TTC549 (cell line): ENCODE data around the gene DEGS2.
"Not testable (repeated sequence)": the region's sequence is repeated elsewhere in the genome, so short reads cannot be mapped to it uniquely, and the experiment has no call there.

Experiments used
- FAIRE-seq: peaks from 2 replicates; lab custom pipeline; 2012; peaks lifted over from hg19 to GRCh38; lab: Jason Lieb, UNC

DEGS2 gene

DNA sequence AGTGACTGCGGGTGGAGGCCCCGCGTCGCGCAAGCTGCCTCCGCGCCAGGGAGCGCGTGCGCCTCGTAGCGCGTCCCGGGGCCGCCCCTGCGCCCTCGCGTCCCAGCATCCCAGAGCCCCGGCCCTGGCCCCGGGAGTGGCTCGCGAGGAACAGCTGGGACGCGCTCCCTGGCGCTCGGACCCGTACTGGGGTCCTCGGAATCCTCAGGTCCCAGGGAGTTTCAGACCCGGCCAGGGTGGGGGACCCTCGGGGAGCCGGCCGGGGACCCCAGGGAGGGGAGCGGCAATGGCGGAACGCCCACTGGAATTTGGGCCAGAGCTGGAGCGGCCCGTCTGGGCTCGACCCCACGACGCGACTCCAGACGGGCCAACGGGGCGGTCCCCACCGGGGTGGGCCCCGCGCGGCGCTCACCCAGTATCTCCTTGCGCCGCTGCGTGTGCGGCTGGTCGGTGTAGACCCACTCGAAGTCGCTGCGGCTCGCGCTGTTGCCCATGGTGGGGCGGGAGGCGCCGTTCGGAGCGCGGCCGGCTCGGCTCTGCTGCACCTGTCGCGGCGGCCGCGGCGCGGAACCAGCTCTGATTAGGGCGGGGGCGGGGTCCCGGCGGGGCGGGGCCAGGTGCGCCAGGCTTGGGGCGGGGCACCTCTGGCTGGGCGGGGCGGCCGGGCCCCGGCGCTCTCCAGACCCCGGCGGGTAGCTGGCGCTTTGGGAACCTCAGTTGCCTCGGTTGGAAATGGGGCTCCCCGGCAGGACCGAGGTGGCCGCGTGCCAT, at the start of gene DEGS2:
Gene DEGS2 (minus strand): TSS at position 552 of the 771 bp plus-strand sequence. CDS start 58 bp downstream, at position 494.
- no peak for FAIRE-seq

DNA sequence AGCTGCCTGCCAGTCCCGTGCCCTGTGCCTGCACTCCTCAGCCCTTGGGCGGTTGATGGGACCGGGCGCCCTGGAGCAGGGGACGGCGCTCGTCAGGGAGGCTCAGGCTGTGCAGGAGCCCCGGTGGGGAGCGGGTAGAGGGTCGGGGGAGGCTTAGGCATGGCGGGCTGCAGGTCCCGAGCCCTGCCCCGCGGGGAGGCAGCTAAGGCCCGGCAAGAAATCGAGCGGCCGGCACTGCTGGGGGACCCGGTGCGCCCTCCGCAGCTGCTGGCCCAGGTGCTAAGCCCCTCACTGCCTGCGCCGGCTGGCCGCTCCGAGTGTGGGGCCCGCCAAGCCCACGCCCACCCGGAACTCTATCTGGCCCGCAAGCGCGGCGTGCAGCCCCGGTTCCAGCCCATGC, 48.7 kb upstream of the DEGS2 start:
- FAIRE-seq, result not testable (repeated sequence)

DNA sequence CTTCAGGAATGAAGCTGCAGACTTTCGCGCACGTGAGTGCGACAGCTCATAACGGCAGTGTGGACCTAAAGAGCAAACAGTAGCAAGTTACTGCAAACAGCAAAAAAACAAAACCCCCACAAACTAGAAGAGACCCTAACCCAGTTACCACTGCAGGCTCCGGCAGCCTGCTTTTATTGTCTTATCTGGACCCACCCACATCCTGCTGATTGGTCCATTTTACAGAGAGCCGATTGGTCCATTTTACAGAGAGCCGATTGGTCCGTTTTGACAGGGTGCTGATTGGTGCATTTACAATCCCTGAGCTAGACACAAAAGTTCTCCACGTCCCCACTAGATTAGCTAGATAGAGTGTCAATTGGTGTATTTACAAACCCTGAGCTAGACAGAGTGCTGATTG, 48.1 kb upstream of the DEGS2 start:
- not testable (repeated sequence) for FAIRE-seq

DNA sequence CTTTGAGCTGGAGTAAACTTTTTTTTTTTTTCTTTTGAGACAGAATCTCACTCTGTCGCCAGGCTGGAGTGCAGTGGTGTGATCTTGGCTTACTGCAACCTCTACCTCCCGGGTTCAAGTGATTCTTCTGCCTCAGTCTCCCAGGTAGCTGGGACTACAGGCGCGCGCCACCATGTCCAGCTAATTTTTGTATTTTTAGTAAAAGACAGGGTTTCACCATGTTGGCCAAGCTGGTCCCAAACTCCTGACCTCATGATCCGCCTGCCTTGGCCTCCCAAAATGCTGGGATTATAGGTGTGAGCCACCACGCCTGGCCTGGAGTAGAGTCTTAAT, 45.4 kb upstream of the DEGS2 start:
- not testable (repeated sequence) for FAIRE-seq

DNA sequence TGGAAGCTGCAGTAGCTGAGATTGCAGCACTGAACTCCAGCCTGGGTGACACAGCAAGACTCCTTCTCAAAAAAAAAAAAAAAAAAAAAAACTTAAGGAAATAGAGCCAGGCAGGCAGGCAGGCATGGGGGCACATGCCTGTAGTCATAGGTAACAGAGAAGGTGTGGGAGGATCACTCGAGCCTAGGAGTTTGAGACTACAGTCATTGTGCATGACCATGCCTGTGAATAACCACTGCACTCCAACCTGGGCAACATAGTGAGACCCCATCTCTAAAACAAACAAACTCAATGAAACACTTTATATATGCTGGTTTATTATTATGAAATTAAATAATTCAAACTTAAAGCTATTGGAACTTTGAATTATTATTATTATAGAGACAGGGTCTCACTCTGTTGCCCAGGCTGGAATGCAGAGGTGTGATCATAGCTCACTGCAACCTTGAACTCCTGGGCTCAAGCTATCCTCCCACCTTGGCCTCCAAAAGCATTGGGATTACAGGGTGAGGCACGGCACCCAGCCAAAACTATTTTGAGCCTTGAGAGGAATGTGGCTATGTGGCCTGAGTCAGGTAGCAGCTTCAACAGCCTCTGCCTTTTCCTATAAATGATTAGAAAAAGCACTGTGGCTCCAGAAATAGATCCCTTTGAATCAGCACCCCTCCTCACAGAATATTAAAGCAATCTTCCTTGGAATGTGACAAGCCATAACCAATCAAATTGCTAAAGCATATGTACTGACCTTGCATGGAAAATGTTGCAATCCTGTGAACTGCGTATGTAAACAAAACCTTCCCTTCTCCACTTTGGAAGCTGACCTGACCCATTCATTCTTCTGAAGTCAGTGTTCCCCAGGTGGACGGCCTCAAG, 44.8 kb upstream of the DEGS2 start:
- no peak for FAIRE-seq

DNA sequence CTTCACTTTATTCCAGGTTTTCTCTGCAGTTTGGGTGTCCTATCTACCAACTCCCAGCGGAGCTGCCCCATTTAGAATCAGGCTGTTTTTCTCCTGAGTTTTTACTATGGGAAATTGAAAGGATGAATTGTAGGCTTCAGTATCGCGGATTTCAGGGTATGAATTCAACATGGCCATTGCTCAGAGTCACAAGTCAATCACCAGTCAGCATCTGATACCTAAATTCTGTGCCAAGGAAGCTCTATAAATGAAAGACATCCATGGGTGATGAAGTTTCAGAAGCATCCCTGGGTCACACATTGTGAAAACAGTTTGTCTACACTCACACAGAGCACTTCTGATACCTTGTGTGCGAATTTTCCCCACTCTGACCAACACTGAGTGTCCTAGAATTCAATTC, 43.7 kb upstream of the DEGS2 start:
- no peak for FAIRE-seq

DNA sequence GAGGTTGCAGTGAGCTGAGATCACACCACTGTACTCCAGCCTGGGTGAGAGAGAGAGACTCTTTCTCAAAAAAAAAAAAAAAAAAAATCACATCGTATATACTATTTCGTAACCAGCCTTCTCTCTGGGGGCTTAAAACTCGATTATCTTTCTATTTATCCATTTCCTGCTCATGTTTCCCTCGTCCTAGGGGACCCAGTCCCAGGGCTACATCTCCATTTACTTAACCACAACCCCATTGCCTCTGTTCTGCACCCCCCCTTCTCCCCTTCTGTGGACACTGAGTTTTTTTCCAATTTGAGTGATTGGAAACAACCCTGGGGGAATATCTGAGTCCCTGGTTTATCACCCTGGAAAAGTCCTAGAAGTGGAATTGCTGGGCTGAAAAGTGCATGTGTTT, 43.3 kb upstream of the DEGS2 start:
- no peak for FAIRE-seq

DNA sequence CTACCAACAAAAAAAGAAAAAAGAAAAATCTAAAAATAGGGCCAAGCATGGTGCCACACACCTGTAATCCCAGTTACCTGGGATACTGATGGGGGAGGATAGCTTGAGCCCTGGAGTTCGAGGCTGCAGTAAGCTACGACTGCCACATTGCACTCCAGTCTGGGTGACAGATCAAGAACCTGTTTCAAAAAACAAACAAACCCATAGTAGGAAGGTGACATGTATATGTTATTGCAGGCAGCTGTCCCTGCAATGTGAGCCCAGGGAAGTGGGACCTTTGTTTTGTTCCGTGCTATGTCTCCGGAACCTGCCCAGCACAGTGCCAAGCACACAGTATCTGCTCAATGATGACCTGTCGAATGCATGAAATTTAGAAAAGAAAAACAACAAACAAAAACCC, 42.3 kb upstream of the DEGS2 start:
- no peak for FAIRE-seq

DNA sequence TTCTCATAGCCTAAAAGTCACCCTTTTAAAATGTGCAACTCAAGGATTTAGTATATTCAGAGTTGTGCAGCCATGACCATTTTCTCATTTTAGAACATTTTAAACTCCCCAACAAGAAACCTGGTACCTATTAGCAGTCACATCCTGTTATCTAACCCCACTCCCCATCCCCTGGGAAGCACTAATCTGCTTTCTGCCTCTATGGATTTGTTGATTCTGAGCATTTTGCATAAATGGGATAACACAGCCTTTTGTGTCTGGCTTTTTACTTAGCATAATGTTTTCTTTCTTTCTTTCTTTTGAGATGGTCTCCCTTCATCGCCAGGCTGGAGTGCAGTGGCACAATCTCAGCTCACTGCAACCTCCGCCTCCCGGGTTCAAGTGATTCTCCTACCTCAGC, 40.9 kb upstream of the DEGS2 start:
- no peak for FAIRE-seq

DNA sequence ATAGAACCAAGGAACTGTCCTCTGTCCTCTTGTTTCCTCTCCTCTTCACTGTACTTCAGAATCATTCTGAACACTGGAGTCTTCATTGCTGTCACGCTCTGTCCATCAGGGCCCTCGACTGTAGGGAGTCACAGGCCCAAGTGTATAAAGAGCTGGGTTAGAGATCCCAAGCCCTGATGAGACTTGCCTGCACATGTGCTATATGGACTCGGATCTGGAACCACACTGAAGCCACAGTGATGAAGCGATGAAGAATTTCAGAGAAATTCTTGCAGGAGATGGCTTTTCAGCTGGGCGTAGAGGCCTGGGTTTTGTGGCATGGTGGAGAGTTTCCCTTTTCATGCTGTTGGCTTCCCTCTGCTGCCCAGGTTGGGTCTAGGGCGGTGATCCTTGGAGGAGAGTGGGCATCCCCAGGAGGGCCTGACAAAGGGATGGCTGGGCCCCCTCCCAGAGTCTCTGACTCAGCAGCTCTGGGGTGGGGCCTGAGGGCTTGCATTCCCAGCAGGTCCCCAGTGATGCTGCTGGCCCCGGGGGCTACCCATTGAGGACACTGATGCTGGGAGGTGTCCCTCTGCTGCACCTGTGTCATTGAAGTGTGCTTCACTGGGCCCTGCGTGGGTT, 39.9 kb upstream of the DEGS2 start:
- no peak for FAIRE-seq

DNA sequence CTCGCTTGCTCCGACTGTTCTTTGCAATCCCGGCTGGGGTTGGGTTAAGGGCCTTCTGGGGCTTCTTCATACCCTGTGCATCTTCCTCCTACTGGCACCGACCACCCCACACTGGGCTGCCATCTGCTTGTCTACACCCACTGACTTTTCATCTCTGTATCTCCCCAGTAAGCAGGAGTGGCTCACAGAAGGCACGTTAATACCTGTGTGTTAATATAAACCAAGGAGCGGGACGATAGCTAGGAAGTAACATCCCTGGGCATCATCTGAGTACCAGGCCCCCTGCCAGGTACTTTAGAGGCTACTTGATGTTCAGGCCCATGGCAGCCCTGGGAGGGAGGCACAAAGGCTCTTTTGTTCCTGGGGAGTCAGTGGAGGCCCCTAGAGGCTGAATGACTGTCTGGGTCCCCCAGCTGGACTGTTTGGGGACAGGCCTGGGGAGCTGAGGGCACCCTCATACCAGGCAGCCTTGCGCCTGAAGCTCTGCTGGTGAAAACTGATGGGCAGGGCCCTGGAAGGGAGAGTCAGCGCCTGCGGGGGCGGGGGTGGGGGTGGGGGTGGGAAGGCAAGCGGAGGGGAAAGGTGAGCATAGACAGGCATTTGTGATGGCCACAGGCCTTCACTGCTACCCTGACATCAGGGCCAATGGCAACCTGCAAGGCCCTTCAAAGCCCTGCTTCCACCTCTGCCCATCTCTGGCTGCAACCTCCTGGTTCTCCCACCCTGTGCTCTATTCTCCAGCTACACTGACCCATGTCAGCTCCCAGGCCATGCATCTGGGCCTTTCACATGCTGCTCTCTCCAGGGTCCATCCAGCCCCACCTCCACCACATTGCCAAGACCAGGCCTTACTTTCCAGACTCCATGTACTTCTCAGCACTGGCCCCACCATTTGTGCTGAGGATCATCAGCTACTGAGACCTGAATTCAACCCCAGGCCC, 34.2 kb upstream of the DEGS2 start:
- FAIRE-seq, result no peak

DNA sequence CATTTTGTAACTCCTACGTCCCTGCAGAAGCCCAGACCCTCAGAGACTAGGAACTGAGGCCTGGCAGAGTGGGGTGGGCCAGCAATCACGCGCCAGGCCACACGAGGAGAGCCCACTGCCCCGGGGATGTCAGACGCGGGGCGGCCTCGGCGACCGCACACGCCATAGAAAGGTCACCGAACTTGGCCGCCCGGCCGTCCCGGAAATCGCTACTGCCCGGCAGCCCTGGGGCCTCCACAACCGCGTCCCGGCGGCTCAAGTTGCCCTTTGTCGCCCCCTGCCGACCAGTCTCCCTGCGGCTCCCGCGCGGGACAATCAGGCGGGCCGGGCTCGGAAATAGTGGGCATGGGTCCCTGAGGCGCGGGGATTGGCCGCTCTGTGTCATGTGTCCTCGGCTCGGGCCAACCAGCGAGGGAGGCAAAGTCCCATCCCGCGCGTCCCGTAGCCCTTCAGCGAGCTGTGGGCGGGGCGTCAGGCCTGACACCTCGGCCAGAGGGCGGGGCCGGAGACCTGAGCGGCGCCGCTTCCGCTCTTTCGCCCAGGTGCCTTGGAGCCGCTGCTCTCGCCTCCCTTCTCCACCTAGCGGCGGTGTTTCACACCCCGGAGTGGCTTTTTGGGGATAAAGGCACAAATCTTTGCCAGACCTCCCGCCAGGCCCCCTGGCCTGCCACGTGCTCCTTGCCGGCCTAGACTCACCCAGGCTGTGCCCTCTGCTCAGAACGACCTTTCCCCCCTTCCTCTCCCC, 33.4 kb upstream of the DEGS2 start:
- FAIRE-seq, result peak; percentile 84

DNA sequence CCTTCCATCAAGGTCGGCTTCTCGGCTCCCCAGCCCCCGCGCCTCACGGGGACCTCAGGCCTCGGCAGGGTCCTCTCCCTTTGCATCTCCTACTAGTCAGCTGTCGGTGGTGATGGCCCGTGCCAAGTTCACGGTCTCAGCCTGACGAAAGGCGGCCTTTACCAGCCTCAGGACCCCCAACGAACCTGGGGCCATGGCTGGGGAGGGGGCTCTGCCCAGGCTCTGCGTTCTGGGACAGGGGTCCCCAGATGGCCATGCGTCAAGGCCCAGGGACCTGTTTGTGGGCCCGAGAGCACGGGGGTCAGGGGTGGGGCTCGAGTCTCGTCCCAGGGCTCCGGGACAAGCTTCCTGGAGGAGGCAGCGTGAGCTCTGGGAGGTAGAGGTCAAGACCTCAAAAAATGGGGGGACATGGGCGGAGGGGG, 32.8 kb upstream of the DEGS2 start:
- FAIRE-seq, result no peak

DNA sequence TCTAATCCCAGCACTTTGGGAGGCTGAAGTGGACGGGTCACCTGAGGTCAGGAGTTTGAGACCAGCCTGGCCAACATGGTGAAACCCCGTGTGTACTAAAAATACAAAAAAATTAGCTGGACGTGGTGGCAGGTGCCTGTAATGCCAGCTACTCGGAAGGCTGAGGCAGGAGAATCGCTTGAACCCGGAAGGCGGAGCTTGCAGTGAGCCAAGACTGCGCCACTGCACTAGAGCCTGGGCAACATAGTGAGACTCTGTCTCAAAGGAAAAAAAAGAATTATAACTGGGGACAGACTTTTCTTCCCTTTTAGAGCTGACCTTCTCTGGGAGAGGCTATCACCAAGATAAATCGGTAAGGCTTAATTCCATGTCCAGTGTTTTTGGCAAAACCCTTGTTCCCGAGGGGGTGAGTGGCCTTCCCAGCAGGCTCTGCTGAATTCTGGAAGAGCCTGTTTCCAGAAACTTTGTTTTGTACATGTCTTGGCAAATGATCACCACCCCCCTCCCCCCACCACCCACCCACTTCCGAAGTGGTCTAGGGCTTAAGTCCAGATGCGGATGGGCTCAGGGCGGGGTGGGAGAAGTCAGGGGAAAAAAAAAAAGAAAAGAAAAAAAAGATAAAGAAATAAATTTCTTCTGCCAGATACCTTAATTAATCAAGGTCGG, 32.3 kb upstream of the DEGS2 start:
- no peak for FAIRE-seq

DNA sequence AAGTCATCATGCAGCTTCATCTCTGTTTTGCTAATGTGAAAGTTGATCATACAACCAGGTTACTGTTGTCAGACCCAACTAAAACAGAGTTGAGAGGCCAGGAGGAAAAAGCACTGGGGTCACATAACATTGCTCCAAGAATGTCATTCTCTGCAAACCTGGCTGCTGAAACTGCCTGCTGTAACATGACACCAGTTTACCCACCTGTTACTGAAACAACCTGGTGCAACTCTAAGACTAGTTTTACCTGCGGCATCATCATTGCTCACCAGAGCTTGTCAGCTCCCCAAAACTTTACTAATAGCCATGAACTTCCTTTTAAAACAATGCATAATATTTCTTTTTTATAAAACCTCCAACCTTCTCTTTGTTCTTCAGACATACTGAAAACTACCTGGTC, 30.7 kb upstream of the DEGS2 start:
- FAIRE-seq, result no peak

DNA sequence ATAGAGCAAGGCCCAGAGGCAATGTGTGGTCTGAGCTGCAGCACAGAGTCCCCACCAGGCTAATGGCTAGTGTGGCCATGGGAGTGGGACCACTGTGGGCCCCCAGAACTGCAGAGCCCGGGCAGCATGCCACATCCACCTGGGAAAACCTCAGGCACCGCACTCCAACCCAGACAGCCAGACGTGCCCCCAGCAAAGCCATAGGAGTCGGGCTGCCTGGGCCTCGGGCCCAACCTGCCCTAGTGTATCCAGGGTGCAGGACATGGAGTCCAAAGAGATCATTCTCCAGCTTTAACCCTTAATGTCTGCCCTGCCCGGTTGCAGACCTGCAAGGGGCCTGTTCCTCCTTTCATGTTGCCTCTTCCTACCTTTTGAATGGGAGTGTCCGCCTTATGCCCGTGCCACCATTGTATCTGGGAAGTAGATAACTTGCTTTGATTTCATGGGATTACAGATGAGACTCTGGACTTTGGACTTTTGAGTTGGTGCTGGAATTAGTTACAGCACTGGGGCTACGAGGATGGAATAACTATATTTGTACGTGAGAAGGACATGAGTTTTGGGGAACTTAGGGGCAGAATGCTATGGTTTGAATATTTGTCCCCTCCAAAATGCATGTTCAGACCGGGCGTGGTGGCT, 29.1 kb upstream of the DEGS2 start:
- no peak for FAIRE-seq

DNA sequence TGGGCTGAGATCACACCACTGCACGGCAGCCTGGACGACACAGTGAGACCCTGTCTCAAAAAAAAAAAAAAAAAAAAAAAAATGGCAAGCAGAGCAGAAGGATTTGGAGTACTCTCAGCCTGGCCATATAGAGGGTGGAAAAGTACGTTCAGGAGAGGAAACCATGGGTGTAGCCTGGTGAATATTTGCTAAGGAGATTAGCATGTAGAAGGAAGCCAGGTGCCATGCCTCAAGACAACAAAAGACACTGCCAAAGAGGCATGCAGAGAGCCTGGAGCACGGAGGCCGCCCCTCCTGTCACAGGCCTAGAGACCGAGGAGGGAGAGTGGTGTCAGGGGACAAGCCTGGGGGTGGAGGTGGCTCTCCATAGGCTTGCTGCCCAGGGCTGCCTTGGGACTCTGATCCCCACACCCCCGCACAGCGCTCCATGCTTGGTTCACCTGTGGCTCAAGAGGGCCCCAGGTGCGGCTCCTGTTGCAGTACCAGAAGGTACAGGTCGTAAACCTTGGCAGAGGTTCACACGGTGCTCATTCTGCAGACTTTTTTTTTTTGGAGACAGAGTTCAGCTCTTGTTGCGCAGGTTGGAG, 27.9 kb upstream of the DEGS2 start:
- no peak for FAIRE-seq

DNA sequence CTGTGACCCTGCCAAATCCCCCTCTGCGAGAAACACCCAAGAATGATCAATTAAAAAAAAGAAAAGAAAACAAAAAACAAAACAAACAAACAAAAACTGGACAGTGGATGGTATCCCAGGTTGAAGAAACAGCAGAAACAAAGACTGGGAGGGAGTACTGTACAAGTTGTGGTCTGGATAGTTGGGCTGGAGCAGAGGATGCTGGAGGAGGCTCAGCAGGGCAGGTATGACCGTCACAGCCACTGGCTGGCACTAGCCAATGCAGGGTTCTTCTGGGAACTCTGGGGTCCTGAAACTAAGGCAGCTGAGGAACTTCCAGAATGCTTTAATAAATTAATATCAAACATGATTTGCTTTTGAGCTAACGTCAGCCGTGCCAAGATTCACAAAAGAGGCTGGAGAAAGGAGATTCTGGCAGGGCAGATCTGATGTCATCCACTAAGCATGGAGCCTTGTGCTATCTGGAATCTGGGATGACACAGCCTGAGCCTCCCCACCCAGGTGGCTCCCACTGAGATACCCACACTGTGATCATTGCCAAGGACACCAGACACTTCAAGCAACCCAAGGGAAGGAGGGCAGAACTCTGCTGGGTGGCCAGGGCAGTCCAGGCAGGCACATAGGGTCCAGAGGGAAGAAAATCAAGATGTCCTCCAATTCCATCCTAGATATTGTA, 22.6 kb upstream of the DEGS2 start:
- FAIRE-seq, result not testable (repeated sequence)

DNA sequence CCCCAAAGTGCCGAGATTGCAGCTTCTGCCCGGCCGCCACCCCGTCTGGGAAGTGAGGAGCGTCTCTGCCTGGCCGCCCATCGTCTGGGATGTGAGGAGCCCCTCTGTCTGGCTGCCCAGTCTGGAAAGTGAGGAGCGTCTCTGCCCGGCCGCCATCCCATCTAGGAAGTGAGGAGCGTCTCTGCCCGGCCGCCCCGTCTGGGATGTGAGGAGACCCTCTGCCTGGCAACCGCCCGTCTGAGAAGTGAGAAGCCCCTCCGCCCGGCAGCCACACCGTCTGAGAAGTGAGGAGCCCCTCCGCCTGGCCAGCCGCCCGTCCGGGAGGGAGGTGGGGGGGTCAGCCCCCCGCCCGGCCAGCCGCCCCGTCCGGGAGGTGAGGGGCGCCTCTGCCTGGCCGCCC, 21.2 kb upstream of the DEGS2 start:
- not testable (repeated sequence) for FAIRE-seq
